Lung microvascular endothelial cell (primary cell): ENCODE measurements around the gene ARHGEF3. TPM values are rescaled to one million over a fixed set of nuclear protein-coding genes. Genes with fewer than 3 reads are reported as not detected.
"Not testable (repeated sequence)": the region's sequence is repeated elsewhere in the genome, so short reads cannot be mapped to it uniquely, and the experiment has no call there.

ENCODE experiments used
- DNase-seq, 2 donors: peaks; one replicate each; pipeline versions ENCODE4 v3.0.0 to v3.0.0-alpha.2; 2010; ENCODE audit warnings: low read depth in 2 of 2
- total RNA-seq: library from RNA; depleted of rRNA; stranded (reverse); fragments of >200 nt; gene quantifications from 2 replicates; pipeline ENCODE4 v1.2.1, GENCODE V29; 2014

ARHGEF3 gene
- total RNA-seq, 1 donor from 2014 or later, result 5.2 TPM

- DNase-seq, result no peak
Observed at GRCh38 chr3:56737006-56737405, 64.7 kb downstream of the ARHGEF3 start.

DNA sequence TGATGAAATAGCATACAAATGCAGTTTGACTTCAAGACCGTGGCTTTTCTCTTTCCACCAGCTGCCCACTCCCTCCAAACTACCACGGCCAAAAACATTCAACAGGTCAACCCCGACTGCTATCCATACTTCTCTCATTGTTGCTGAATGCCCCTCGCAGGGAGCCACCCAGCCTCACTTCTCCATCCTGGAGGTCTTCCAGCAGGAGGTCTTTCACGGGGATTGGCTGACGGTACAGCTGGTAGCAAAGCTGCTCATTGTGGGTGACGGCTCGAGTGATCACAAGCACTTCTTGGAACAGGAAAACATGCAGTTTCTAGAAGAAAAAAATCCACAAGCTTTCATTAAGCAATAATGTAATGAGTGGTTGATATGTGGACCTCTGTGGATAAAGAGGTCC is 69.6 kb downstream of the ARHGEF3 start:
- no peak for DNase-seq

DNA sequence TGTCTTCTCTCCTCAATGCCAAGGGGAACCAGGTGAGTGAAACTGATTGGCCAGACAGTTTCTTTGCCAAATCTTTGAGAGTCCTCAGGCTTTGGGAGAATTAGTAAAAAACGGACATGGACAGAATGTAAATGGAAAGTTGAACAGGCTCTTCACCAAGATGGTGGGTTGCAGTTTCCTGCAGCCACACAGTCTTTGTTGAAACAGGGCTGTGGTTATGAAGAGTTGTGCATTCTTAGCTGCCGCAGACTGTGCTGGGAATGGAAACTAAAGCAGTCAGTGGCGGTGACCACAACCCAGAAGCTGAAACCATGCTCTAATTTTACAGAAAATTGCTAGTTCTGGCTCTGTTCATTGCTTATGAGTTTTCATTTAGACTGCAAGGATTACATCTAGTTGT is 76.6 kb downstream of the ARHGEF3 start:
- DNase-seq, result no peak

DNA sequence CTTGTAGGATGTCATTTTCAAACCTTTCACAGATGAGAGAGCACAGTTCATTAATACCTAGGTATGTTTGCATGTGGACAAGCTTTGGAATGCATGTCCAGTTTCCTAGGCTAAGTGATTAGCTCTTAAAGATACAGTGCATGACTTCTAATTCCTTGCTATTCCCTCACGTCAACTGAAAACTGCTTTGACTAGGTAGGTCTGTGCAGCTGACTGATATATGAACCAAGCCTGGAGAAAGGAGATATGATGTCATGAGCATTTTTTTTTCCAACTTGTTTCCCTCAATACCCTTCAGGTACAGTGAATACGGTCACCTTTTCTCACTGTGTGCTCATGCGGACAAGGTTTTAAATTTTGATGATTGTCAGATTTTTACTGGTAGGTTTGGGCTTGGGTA is 77.1 kb downstream of the ARHGEF3 start:
- no peak for DNase-seq

DNA sequence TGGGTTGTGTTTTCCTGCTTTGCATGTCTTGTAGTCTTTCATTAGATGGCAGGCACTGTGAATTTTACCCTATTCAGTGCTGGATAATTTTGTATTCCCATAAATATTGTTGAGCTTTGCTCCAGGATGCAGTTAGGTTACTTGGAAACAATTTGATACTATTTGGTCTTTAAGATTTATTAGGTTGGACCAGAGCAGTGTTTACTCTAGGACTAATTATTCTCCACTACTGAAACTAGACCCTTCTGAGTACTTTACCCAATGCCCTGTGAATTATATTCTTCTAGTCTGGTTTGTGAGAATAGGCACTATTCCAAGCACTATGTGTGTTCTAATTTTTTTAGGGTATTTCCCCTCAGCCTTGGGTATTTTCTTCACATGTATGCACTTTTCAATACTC is 80.9 kb downstream of the ARHGEF3 start:
- DNase-seq, result no peak

DNA sequence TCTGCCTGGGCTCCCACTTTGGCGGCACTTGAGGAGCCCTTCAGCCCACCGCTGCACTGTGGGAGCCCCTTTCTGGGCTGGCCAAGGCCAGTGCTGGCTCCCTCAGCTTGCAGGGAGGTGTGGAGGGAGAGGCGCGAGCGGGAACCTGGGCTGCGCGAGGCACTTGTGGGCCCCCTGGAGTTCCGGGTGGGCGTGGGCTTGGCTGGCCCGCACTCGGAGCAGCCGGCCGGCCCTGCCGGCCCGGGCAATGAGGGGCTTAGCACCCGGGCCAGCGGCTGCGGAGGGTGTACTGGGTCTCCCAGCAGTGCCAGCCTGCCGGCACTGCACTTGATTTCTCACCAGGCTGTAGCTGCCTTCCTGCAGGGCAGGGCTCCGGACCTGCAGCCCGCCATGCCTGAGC is 82.9 kb downstream of the ARHGEF3 start:
- DNase-seq, result not testable (repeated sequence)

GRCh38 chr3:56711344-56711743 is 90.4 kb downstream of the ARHGEF3 start:
- DNase-seq, result no peak

DNA sequence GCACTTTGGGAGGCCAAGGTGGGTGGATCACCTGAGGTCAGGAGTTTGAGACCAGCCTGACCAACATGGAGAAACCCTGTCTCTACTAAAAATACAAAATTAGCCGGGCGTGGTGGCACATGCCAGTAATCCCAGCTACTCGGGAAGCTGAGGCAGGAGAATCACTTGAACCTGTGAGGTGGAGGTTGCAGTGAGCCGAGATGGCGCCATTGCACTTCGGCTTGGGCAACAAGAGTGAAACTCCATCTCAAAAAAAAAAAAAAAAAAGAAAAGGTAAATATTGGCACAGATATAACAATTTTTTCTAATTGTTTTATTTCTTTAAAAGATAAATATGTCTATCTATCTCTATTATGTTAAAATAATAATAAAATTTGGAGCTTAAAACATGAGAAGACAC is 94.3 kb downstream of the ARHGEF3 start:
- DNase-seq, result peak in 1 of 2 donors; percentile 7

DNA sequence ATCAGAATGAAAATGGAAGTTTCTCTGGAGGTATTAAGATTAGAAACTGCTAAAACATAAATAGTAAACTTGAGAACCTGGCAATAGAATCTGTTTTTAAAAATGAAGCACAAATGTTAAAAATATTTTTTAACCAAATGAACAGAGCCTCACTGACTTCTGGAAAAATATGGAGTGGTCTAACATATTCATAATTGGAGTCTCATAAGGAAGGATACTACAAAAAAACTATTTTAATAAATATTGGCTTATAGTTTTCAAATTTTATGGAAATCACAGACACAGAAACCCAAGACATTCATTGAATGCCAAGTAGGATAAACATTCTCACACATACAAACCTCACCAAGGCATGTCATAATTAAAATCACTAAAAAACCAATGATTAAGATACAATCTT is 95.1 kb downstream of the ARHGEF3 start:
- DNase-seq, result no peak

DNA sequence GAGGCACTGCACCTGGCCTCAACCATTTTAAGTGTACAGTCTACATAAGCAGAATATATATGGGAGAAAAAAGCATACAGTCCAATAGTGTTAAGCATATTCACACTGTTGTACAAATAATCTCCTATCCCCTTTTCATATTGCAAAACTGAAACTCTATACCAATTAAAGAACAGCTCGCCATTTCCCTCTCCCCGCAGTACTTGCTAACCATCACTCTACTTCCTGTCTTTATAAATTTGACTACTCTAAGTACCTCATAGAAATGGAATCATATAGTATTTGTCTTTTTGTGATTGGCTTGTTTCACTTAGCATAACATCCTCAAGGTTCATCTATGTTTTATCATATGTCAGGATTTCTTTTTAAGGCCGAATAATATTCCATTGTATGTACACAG is 97.0 kb downstream of the ARHGEF3 start:
- DNase-seq, result no peak

GRCh38 chr3:56702490-56703315 is 99.0 kb downstream of the ARHGEF3 start:
- DNase-seq, result peak; percentile 76 to 85

- DNase-seq, result no peak
Observed at GRCh38 chr3:56700151-56700550, 101.6 kb downstream of the ARHGEF3 start.

- no peak for DNase-seq
Observed at GRCh38 chr3:56694867-56695683, 106.7 kb downstream of the ARHGEF3 start.

DNA sequence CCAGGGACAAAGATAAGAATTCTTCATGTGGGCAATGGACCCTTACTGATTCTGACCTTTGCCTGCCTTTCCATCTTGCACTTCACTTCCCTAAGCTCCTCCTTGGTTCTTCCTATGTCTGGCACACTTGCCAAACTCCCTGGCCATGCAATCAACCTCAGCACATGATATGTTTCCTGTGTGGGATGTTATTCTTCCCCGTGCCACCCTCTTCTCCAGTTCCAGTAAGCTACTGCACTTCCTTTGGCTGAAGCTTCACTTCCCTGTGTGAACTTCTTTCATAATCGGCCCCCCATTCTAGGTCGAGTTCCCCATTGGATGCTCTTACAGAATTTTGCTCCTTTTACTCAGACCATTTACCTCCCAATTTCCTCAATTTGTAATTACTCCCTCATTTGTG is 108.0 kb downstream of the ARHGEF3 start:
- peak in 1 of 2 donors; percentile 20 for DNase-seq

GRCh38 chr3:56692520-56693433 is 109.0 kb downstream of the ARHGEF3 start:
- DNase-seq, result not testable (repeated sequence)

DNA sequence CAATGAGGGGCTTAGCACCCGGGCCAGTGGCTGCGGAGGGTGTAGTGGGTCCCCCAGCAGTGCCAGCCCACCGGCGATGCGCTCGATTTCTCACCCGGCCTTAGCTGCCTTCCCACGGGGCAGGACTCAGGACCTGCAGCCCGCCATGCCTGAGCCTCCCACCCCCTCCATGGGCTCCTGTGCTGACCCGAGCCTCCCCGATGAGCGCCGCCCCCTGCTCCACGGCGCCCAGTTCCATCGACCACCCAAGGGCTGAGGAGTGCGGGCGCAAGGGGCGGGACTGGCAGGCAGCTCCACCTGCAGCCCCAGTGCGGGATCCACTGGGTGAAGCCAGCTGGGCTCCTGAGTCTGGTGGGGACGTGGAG is 109.8 kb downstream of the ARHGEF3 start:
- DNase-seq, result not testable (repeated sequence)

GRCh38 chr3:56691165-56692000 is 110.4 kb downstream of the ARHGEF3 start:
- DNase-seq, result no peak

- no peak for DNase-seq
Observed at GRCh38 chr3:56689303-56689702, 112.4 kb downstream of the ARHGEF3 start.

GRCh38 chr3:56688191-56688590 is 113.6 kb downstream of the ARHGEF3 start:
- DNase-seq, result no peak

DNA sequence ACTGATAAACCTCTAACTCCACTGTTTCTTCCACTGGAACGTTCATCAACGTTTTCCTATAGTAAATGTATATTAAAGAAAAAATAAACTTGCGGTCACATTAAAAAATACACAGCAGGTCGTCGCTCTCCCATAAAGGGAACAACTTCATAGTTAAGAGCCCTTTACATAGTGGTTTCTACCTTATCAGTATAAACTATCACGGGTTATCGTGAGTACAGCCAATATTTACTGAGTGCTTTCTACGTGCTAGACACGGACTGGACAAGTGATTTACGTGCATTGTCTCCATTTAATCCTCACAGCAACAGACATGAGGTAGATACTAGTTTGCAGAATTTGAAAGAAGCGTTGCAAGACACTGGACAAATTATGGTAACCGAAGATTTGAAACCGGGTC is 117.7 kb downstream of the ARHGEF3 start:
- DNase-seq, result no peak
